Peyer's patch (tissue), 4 donors: ENCODE measurements around the gene IL1RL2. TPM values are rescaled to one million over a fixed set of nuclear protein-coding genes. Genes with fewer than 3 reads are reported as not detected.

Experiments
- DNase-seq, 3 donors: peaks; one replicate each; pipeline ENCODE4 v3.0.0-alpha.2; 2017 to 2019
- H3K27ac ChIP-seq, 4 donors: fragments of 200-600 bp; sonication (generic); one replicate each; pipeline ENCODE4 v1.5.1; 2016 to 2019
- H3K27me3 ChIP-seq, 2 donors: fragments of 200-600 bp; sonication (generic); one replicate each; pipeline ENCODE4 v1.5.1; 2019
- H3K36me3 ChIP-seq, 3 donors: fragments of 200-600 bp; sonication (generic); one replicate each; pipeline ENCODE4 v1.5.1; 2016 to 2019
- H3K4me1 ChIP-seq, 4 donors: fragments of 200-600 bp; sonication (generic); one replicate each; pipeline ENCODE4 v1.5.1; 2016 to 2019
- H3K4me3 ChIP-seq, 4 donors: fragments of 200-600 bp; sonication (generic); 1 replicate in 3 of 4; 2 replicates in 1 of 4; pipeline ENCODE4 v1.5.1; 2016 to 2019; ENCODE audit warnings: mild to moderate bottlenecking in 1 of 4
- H3K9me3 ChIP-seq, 4 donors: fragments of 200-600 bp; sonication (generic); one replicate each; pipeline ENCODE4 v1.5.1; 2016 to 2019; ENCODE audit warnings: mild to moderate bottlenecking in 1 of 4
- POLR2A ChIP-seq, 2 donors: fragments of 450-650 bp; IDR thresholded peaks; one replicate each; pipeline ENCODE4 v1.5.1; 2017; ENCODE audit warnings: antibody characterized with exemption in 2 of 2, mild to moderate bottlenecking in 2 of 2, moderate library complexity in 2 of 2
- total RNA-seq, 4 donors: library from RNA; depleted of rRNA; stranded (reverse); fragments of >200 nt; gene quantifications; one replicate each; pipeline ENCODE4 v1.1.0, GENCODE V29; 2016
- TF ChIP-seq, protein P1 (sequence below), 6 experiments: fragments of 450-650 bp in 4 of 6; fragments of 200-600 bp in 2 of 6; sonication (generic) in 1 of 6; IDR thresholded peaks; one replicate each; pipeline ENCODE4 v1.5.1; 2017 to 2019; ENCODE audit warnings: antibody characterized with exemption in 6 of 6, mild to moderate bottlenecking in 3 of 6, moderate library complexity in 1 of 6

Gene IL1RL2
- total RNA-seq, 4 donors from 2014 or later, result 0.57 to 2.5 TPM; not detected in 2

DNA sequence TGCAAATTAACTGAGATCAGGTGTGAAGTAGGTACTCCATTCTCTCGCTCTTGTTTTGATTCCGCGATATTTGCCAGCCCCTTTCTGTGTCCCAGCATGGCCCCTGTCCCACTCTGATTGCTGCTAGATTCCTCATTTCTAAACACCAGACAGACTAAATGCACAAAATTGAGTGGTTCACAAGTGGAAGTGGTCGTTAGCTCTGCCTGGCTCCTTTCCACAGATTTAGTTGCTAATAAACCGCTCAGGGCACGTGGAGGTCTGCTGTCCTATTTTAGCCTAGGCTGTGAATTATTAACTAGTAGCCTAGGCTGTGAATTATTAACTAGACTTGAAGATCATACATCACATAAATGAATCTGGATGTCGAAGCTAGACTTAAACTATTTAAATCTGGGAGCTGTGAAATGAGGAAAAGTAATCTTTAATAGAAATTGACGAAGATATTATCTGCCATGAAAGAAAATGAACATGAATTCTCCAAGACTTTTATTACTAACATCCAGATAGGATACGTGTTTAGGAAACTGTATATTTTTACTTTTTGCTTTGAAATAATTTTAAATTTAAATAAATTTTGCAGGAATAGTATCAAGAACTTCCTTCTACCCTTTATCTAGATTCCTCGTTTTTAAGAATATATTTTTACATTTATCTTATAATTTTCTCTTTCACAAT is 3.7 kb downstream of the IL1RL2 start:
- no peak for TF ChIP-seq POLR2A (IDR thresholded peaks at IDR 0.05)
- TF ChIP-seq, protein P1, sequence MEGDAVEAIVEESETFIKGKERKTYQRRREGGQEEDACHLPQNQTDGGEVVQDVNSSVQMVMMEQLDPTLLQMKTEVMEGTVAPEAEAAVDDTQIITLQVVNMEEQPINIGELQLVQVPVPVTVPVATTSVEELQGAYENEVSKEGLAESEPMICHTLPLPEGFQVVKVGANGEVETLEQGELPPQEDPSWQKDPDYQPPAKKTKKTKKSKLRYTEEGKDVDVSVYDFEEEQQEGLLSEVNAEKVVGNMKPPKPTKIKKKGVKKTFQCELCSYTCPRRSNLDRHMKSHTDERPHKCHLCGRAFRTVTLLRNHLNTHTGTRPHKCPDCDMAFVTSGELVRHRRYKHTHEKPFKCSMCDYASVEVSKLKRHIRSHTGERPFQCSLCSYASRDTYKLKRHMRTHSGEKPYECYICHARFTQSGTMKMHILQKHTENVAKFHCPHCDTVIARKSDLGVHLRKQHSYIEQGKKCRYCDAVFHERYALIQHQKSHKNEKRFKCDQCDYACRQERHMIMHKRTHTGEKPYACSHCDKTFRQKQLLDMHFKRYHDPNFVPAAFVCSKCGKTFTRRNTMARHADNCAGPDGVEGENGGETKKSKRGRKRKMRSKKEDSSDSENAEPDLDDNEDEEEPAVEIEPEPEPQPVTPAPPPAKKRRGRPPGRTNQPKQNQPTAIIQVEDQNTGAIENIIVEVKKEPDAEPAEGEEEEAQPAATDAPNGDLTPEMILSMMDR (IDR thresholded peaks at IDR 0.05), result no peak
- DNase-seq, result no peak
- H3K4me1 ChIP-seq, result peaks cover 0 to 12% (median 0%) of the 10 kb centered on the region in 4 donors
- H3K27ac ChIP-seq, result no peak overlapping the region
- no peak overlapping the region for H3K4me3 ChIP-seq
- no peaks in the 10 kb centered on the region for H3K9me3 ChIP-seq
- H3K36me3 ChIP-seq, result no peaks in the 10 kb centered on the region
- no peaks in the 10 kb centered on the region for H3K27me3 ChIP-seq

DNA sequence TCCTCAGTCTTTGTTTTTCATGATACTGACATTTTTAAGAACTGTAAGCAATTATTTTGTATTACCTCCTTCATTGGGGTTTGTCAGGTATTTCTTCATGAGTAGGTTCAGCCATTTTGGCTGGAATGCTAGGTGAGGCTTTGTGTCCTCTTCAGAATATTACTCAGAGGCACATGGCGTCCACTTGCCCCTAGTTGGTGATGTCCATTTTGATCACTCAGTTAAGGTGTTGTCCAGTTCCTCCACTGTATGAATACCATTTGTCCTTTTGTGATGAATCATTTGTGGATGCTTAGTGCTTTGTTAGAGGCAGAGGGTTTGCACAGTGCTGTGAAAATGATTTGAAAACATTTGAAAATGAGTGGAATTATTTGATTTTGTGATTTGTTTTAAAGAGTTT is 4.7 kb downstream of the IL1RL2 start:
- Histone ChIP-seq H3K27ac (no peak overlapping the region), H3K4me3 (no peak overlapping the region), H3K9me3 (no peaks in the 10 kb centered on the region), H3K4me1 (peaks cover 0 to 12% (median 0%) of the 10 kb centered on the region in 4 donors), H3K36me3 (no peaks in the 10 kb centered on the region), H3K27me3 (no peaks in the 10 kb centered on the region)
- no peak for DNase-seq
- TF ChIP-seq POLR2A (IDR thresholded peaks at IDR 0.05), result no peak
- TF ChIP-seq, protein P1 (IDR thresholded peaks at IDR 0.05), result no peak

DNA sequence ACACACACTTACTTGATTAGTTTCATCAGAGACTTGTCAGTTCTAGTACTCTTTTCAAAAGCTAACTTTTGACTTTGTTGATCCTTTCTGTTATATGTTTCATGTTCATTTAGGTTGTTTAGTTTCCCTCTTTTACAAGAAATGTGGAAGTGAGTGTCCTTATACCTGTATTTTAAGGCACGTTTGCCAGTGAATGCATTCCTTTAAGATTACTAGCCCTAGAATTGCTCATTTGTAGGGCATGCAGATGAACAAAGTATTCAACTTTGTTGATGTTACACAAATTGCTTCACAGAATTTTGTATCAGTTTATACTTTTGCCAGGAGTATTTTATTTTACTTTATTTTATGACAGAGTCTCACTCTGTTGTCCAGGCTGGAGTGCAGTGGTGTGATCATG is 6.3 kb downstream of the IL1RL2 start:
- no peaks in the 10 kb centered on the region for H3K9me3 ChIP-seq
- H3K4me1 ChIP-seq, result no peaks in the 10 kb centered on the region
- TF ChIP-seq POLR2A (IDR thresholded peaks at IDR 0.05), result no peak
- TF ChIP-seq, protein P1 (IDR thresholded peaks at IDR 0.05), result no peak
- H3K4me3 ChIP-seq, result no peak overlapping the region
- H3K27ac ChIP-seq, result no peak overlapping the region
- H3K27me3 ChIP-seq, result no peaks in the 10 kb centered on the region
- no peaks in the 10 kb centered on the region for H3K36me3 ChIP-seq
- DNase-seq, result no peak

DNA sequence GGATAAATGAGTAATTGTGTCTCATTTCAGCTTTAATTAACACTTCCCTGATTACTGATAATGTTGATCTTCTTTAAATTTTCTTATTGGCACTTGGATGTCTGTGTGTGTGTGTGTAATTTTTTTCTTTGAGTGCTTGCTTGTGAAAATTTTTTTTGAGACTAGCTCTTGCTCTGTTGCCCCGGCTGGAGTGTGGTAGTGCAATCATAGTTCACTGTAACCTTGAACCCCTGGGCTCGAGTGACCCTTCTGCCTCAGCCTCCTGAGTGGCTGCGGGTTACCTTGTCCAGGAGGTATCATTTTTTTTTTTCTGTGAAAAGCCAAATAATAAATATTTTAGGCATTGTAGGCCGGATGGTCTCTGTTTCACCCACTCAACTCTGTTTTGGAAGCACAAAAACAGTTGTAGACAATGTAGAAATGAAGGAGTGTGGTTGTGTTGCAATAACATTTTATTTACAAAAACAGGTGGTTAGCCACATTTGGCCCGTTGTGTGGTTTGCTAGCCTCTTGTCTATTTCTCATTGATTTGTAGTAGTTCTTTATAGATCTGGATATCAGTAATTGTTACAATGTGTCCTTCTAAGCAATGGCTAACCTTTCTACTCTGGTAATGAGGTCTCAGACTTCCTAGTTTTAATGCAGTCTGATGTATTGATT is 7.9 kb downstream of the IL1RL2 start:
- no peaks in the 10 kb centered on the region for H3K9me3 ChIP-seq
- no peaks in the 10 kb centered on the region for H3K27me3 ChIP-seq
- H3K27ac ChIP-seq, result no peak overlapping the region
- DNase-seq, result no peak
- TF ChIP-seq, protein P1 (IDR thresholded peaks at IDR 0.05), result no peak
- TF ChIP-seq POLR2A (IDR thresholded peaks at IDR 0.05), result no peak
- no peak overlapping the region for H3K4me3 ChIP-seq
- no peaks in the 10 kb centered on the region for H3K36me3 ChIP-seq
- no peaks in the 10 kb centered on the region for H3K4me1 ChIP-seq

DNA sequence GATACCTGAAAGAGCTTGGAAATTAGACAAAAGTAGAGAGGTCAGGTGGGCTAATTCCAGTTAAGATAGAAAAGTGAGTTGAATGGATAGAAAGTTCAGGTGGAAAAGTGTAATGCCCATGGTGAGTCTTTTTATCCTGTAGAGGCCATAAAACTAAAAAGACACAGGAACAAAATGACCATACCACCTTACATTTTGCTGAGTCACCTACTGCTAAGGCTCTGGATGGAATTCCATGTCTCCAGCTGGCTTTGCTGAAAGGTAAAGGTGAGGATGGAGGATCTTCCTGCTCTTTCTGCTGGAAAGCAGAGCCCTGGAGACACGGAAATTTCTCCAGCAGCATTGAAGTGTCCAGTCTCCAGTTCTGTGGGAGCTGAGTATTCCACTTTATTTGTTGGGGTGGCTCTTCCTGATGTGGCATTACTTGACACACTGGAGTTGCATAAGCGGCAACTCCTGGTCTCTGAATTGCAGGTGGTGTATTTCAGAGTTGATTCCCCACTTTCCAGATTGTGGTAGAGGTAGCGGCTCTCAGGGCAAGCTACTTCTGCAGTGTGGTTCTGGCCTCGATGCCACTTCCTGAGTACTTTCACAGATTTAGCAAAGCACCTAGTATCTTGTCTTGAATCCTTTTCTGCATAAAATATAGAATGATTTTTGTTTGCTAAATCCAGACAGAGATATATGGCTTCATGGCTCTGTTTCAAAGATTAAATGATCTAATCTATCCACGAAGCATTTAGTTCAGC is 10.7 kb downstream of the IL1RL2 start:
- TF ChIP-seq, protein P1 (IDR thresholded peaks at IDR 0.05), result no peak
- TF ChIP-seq POLR2A (IDR thresholded peaks at IDR 0.05), result no peak
- no peaks in the 10 kb centered on the region for H3K36me3 ChIP-seq
- H3K27me3 ChIP-seq, result no peaks in the 10 kb centered on the region
- H3K27ac ChIP-seq, result no peak overlapping the region
- no peak overlapping the region for H3K4me3 ChIP-seq
- no peaks in the 10 kb centered on the region for H3K4me1 ChIP-seq
- no peaks in the 10 kb centered on the region for H3K9me3 ChIP-seq
- no peak for DNase-seq
